Stimulated activated CD4-positive, alpha-beta T cell treated with anti-CD3 and anti-CD28 coated beads, Interleukin-12 subunit alpha, Interleukin-12 subunit beta, amount 100 ng/mL, for 24 hours (primary cell): Measurements from ENCODE around the gene MIER1.
A peak's percentile ranks its signal among the peaks of the same experiment; 100 is the strongest.
"Not testable (repeated sequence)": the region's sequence is repeated elsewhere in the genome, so short reads cannot be mapped to it uniquely, and the experiment has no call there.

Source experiments
- DNase-seq, 2 experiments: peaks; one replicate each; pipeline ENCODE4 v3.0.0-alpha.2; 2020; ENCODE audit warnings: low read depth in 2 of 2

The MIER1 gene

DNA sequence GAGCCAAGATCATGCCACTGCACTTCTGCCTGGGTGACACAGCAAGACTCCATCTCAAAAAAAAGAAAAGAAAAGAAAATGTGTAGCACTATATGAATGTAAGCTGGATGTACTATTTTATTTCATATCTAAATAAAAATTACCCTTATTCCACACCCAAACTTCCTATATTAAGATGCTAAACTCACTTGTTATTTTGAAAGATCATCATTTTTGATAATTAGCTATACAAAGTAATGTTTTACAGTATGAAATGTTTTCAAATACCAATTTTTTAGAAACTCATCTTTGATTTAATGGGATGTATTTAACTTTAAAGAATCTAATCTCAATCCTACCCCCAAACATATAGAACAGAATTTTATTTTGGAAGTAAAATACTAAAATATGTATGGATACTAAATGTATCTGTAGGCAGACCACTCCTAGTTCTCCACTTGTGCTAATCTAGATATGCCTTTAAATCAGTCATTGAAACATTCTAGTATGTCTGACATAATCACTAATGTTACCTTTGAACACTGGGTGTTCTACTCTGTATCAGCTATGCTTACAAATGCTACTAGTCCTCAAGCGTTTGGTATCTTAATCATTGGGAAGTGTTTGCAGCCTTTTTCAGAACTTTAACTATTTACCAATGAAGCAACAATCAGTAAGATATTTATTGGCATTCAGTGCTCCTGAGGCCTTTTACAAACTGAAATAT is 12.9 kb downstream of the MIER1 start:
- no peak for DNase-seq

DNA sequence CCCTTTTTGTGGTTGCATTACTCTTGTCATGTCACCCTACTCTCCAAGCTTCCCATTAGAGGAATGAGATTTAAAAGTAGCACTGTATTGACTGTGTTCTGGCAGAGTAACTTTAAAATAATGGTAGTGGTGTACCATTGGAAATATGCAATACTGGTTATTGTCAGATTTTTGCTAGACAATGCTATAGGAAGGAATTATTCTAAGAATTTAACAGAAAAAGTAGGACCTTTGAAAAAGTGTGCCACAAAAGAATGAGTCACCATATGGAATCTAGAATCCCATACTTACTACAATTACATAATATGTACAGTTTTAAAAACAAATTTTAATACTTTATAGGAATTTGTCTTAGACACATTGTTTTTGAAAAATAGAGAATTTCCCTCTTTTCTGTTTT is 13.8 kb downstream of the MIER1 start:
- DNase-seq: no peak

DNA sequence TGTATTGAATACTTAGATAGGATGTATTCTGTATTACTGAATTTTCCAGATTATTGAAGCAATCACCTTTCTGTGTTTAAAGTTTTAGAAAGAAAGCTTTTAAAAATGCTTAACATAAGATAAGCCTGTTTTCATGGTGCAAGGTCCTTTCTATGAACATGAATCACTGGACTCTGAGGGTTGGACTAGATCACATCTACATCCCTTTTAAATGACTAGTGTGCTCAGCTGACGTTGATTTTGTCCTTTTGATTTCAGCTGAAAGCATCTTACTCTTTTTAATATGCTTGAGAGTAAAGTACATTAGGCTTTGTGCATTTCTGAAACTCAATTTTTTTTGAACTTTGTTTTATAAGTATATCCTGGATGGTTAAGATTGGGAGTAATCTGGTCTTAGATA is 16.2 kb downstream of the MIER1 start:
- DNase-seq: no peak

DNA sequence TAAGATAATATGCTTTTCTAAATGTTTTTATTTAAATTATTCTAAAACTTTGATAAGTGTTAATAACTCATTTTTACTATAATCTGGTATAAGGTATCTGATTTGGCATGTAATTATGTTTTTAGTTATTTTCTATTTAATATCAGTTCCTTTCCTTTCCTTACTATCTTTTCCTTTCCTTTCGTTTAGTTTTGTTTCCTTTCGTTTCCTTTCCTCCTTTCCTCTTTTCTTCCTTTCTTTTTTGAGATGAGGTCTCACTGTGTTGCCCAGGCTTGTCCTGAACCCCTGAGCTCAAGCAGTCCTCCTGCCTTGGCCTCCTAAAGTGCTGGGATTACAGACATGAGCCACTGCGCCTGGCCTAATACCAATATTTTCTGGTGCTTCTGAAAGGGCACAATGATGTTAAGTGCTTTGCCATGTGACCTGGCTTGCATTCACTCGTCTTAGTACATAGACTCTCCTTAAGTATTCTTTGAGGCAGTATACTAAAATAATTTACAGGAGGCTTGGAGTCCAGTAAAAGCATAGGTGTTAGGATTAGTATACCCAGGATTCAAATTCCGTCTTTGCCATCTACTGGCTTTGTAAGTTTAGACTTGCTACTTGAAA is 18.7 kb downstream of the MIER1 start:
- DNase-seq: no peak

DNA sequence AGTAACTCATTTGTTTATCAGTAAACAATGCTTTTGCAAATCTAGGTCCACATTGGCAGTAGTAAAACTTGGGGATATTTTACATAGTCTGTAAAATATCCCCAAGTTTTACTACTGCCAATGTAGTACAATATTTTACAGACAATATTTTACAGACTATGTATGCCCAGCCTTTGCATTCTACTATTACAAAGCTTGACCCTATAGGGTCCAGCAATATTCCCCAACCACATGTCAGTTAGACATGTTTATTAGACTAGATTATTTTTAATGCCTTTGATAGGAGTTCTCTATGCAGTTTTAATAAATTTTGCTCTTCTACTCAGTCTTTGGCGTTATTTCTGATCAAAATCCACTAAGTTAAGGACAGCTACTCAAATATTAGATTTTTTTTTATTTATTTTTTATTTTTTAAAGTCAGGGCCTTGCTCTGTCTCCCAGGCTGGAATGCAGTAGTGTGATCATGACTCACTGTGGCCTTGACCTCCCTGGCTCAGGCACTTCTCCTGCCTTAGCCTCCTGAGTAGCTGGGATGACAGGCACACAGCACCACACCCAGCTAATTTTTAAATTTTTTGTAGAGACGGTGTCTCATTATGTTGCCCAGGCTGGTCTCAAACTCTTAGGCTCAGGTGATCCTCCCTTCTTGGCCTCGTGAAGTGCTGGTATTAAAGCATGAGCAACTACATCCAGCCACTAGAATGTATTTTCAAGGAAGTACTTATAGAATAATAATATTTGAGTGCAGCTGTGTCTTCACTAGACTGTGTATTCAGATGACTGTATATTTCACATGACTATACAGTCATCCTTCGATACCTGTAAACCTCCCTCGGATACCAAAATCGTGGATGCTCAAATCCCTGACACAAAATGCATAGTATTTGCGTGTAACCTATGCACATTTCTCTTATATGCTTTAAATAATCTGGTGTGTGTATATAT is 19.8 kb downstream of the MIER1 start:
- no peak for DNase-seq

DNA sequence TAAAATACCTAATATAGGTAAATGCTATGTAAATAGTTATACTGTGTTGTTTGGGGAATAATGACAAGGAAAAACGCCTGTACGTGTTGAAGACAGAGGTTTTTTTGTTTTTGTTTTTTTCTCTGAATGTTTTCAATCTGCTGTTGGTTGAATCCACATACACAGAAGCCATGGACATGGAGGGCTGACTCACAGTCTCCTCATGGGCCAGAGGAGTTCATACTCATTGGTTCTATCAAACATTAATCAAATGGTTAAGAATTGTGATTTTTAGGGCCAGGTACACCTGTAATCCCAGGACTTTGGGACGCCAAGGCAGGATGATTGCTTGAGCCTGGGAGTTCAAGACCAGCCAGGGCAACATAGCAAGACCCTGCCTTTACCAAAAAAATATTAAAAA is 20.5 kb downstream of the MIER1 start:
- no peak for DNase-seq

DNA sequence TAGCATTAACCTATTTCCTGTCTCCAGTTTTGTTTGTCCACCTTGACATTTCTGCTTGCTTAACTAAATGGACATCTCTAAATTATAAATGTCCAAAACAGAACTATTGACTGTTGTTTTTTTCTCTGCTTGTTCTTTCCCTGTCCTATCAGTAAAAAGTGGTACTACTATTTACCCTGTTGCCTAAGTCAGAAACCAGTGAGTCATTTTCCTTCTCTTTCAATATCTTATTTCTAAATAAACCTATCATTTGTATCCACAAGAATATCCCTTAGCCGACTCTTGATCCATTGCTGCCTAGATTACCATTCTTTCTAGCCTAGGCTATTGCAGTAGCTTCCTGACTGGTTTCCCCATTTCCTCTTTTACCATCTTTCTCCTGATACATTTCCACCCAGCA is 22.5 kb downstream of the MIER1 start:
- no peak for DNase-seq

DNA sequence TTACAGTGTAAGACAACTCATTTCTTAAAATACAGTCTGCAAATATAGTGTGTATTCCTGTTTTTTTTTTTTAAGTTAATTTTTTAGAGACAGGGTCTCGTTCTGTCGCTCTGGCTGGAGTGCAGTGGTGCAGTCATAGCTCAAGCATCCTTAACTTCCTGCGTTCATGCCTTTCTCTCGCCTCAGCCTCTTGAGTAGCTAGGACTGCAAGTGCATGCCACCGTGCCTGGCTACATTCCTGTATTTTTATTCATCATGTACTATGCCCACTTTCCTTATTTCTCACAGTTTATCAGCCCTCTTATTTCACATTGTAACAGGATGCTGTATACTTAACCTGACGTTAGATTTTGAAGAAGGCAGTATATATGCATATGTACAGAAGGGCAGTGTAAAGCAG is 26.7 kb downstream of the MIER1 start:
- no peak for DNase-seq

DNA sequence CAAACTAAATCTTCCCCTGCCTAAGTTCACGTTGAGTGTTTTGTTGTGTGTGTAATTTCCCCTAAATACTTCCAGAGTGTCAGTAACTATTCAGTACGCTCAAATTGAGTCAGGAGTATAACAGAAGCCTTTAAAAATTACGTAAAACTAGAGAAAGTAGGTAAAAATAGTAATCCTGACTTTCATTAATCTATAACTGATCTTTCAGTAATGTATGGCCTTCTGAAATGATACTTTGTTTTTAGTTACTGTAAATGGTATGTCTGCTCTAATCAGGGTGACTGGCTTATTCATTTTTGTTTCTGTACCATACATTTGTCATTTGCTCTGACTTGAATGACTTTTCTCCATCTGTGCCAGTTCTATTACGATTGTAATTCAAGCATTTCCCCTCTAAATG is 29.4 kb downstream of the MIER1 start:
- no peak for DNase-seq

DNA sequence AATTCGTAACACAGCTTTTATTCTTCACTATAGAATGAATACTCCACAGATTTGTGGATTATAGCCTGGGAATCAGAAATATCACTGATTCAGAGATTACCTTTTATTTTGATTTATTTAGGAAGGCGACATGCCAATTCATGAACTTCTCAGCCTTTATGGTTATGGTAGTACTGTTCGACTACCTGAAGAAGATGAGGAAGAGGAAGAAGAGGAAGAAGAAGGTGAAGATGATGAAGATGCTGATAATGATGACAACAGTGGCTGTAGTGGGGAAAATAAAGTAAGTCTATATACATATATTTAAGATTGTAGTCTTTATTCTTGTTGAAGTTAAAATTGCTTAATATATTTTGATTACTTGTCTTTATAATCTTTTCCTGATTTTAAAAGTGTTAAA is 33.1 kb downstream of the MIER1 start:
- DNase-seq: no peak

DNA sequence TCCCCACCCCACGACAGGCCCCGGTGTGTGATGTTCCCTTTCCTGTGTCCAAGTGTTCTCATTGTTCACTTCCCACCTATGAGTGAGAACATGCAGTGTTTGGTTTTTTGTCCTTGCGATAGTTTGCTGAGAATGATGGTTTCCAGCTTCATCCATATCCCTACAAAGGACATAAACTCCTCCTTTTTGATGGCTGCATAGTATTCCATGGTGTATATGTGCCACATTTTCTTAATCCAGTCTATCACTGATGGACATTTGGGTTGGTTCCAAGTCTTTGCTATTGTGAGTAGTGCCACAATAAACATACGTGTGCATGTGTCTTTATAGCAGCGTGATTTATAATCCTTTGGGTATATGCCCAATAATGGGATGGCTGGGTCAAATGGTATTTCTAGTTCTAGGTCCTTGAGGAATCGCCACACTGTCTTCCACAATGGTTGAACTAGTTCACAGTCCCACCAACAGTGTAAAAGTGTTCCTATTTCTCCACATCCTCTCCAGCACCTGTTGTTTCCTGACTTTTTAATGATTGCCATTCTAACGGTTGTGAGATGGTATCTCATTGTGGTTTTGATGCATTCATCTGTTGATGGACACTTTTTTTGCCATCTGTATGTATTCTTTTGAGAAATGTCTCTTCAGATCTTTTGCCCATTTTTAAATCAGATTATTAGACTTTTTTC is 41.5 kb downstream of the MIER1 start:
- DNase-seq: not testable (repeated sequence)

DNA sequence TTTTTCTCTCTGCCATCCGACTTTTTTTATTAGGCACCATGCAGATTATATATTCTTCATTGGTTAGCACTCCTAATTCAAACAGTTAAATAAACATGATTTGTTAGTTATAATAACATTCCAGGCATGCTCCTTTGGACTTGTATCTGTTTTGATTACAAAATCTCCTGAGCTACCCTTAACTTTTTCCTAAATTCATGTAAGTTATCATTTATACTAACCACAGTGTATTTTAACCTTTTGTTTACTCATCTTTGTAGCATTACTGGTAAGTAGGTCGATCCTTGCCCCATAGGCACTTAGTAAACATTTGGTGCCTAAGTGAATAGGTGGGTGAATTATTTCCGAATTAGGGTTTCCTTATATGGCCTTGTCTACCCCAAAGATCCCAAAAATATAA is 43.8 kb downstream of the MIER1 start:
- no peak for DNase-seq

DNA sequence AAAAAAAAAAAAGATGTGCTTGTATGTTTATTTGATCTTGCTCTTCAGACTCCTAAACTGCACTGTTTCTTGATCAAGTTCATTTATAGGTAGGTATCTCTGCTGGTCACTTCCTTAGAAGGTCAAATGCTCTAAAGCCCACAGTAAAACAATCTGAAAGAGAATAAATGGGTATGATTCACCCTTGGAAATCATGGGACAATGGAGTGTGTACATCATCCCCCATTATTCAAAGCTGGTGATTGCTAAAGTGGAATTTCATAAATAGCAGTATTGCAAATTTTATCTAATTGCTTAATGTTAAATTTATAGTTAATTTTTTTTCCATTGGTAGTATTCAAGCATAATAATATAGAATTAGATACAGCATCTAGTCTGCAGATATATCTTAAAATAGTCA is 53.4 kb downstream of the MIER1 start:
- DNase-seq: no peak

DNA sequence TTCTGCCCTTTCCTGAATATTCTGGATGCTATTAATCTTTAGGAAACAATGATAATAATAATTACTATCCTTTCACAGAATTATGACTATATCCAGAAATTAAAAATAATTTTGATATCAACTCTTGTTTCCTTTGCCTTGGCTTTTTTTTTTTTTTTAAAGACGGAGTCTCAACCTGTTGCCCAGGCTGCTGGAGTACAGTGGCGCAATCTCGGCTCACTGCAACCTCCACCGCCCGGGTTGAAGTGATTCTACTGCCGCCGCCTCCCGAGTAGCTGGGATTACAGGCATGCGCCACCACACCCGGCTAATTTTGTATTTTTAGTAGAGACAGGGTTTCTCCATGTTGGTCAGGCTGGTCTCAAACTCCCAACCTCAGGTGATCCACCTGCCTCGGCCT is 54.8 kb downstream of the MIER1 start:
- not testable (repeated sequence) for DNase-seq

DNA sequence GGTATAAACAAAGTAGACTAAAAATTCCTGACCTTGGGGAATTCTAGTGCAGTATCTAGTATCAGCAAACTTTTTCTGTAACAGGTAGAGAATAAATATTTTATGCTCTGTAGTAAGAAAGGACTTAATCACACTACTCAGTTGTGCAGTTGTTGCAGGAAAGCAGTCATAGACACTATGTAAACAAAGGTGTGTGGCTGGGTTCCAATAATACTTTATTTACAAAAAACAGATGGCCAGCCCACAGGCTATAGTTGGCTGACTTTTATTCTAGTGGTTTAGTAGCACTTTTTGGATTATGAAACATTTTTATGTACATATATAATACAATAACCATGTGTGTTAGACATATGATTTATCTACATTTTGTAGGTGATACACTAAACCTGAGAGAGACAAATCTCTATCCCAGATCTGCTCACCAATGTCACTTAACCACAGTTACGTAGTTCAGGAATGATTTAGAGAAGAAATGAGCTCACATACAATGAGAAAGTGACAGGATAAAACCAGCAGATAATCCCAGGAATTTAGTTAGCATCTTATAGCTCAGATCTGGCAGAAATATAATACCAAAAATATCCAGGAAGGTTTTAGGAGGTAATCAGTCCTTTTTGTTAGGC is 56.1 kb downstream of the MIER1 start:
- DNase-seq: no peak

DNA sequence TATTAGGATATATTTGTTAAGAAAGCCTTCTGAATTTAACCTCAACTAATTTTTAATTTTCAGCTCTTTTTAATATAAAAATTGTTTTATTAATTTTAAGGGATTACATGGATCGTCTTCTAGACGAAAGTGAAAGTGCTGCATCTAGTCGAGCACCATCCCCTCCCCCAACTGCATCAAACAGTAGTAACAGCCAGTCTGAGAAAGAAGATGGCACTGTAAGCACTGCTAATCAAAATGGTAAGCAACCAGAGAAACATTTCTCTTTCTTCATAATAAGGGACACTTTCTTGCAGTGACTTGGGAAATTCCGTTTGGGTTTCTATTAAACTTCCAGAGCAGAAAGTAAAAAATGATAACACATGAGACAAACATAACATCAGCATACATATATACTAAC is 56.9 kb downstream of the MIER1 start:
- DNase-seq: peak in 1 of 2 experiments; percentile 15

DNA sequence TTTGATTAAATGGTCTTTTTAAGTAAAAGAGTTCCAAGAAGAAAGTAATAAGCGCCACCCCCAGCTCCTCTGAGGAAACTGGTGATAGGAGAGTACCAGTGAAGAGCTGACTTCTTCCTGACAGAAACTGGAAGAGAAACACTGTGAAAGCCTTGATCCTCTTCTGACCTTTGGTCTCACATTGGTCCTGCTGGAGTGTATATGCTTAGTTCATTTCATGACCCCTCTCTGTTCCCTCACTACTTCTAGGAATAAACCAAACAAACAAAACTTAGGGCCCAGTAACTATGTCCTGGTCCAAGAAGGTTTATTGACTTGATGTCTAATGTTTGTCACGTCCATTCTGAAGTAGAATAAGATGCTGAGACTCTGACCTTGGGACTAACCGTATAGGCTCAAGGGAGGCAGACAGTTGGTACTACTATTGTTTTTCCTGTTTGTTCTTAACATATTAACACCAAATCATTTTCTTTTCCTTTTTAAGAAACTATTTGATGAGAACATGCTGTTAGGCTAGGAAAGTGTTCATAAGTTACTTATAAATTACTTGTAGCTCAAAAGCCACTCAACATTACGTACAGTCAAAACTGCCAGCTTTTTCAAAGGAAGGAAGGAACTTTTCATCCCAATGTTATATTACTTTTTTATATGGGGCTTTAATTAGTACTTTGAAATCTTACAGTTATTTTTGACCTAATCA is 57.9 kb downstream of the MIER1 start:
- no peak for DNase-seq

DNA sequence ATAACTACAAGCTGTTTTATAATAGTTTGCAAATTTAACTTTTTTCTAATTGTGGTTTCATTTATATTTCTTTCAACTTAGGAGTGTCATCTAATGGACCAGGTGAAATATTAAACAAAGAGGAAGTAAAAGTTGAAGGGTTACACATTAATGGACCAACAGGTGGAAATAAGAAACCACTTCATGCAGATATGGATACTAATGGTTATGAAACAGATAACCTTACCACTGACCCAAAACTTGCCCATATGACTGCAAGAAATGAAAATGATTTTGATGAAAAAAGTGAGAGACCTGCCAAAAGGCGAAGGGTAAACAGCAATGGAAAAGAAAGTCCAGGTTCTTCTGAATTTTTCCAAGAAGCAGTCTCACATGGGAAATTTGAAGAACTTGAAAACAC is 59.7 kb downstream of the MIER1 start:
- DNase-seq: no peak

DNA sequence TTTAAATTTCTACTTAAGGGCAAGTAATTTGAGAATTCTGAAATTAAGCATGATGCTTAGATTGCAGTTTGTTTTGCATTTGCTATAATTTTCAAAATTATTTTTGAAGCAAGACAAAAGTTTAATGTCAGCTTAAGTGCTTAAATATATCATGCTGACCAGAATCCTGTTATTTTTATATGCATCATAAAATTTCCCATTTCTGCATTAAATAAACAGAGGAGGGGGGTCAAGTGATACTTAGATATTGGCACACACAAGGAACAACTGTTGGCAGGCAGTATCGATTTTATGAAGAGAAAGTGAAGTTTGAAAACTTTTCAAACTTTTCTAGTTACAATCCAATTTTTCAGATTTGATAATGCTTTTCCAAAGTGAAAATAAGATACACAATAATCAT is 61.0 kb downstream of the MIER1 start:
- no peak for DNase-seq

DNA sequence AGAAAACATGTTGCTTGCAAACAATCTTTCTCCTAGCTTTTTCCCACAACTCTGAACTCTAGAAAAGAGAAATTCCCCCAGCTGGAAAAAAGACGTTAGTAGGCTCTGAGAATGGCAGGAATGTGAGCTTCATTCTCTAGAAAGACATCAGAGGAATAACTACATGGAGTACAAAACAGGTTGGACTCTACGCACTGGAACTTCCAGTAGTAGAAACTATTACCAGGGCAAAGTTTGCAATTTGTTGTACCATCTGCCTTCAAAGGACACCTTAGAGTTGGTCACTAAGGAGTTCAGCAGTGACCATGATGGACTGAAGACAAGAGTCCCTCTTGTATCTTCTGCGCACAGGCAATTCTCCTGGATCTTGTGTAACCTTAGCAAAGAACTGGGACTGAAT is 68.3 kb downstream of the MIER1 start:
- DNase-seq: no peak

DNA sequence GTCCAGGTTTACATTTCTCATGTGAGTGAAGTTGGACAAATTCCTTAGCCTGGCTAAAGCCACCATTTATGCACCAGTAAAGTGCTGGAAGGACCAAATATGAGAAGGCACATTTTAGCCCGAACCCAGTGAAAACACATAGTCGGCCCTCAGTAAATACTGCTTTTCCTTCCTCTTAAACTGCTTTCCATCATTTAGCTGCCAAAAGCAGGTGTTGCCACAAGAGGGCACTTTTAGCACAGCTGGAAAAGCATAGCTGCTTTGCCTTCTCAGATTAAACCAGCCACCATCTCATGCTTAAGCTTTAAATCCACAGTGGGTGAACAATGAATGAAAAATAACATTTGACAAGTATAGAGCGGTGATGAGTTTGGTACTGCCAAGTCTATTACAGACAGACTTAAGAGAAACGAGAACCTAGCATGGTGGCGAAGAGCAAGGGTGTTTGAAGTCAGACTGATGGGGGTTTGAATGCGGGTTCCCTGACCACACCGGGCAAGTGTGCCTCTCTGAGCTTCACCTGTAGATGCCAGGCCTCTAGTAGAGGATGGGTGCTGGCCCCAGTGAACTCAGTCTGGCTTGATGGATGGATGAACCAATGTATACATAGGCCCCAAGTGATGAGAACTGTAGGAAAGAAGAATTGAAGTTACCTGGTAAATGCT is 71.4 kb downstream of the MIER1 start:
- DNase-seq: peak; percentile 27 to 49
